Sigmoid colon (tissue), 3 donors: ENCODE data around the gene AQP5.

Source experiments
- POLR2A ChIP-seq, 2 donors: fragments of 450-650 bp; IDR thresholded peaks; one replicate each; pipeline ENCODE4 v1.6.1; 2016; ENCODE audit warnings: antibody characterized with exemption in 2 of 2, mild to moderate bottlenecking in 2 of 2, moderate library complexity in 2 of 2
- TF ChIP-seq, protein P1 (sequence below), 4 experiments: fragments of 450-650 bp in 3 of 4; fragments of 200-600 bp in 1 of 4; IDR thresholded peaks; one replicate each; pipeline ENCODE4 v1.5.1; 2016 to 2019; ENCODE audit warnings: antibody characterized with exemption in 4 of 4, mild to moderate bottlenecking in 3 of 4, moderate library complexity in 2 of 4

DNA sequence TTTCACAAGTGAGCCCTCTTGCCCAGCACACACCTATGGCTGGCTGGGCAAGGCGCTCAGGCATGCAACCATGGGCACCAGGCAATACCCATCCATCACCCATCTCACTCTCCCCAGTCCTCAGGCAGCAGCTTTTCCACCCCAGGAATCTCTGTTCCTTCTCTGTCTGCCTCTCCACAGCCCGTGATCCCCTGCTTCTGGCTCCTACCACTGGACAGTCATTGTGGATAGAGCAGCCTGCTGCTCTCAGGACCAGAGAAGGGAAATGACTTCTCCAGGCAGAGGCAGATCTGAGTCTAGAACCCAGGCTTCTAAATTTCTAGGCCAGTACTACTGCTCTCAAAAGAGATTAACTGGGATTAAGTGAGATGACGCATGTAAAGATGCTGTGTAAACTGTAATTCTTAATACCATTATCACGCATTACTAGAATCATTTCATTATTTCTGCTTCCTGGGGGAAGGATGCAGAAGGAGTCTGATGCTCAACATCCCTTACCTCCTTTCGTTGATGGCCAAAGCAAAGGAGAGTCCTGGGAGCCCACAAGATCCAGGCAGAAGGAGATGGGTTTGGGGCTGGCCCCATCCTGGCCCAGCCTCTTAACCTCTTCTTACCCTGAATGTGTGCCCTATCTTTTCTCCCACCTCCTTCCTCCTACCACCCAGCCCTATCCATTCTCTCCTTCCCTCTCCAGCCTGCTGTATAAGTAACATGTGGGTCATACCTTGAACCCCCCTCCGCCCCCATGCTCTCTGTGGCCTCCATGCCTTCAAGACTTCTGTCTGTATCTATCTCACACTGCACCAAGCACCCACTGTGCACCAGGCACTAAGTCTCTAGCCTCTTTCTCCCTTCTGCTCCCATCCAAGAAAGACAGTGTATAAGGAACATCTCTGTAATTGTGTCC is 4.8 kb upstream of the AQP5 start:
- TF ChIP-seq POLR2A (IDR thresholded peaks at IDR 0.05): no peak
- TF ChIP-seq, protein P1, sequence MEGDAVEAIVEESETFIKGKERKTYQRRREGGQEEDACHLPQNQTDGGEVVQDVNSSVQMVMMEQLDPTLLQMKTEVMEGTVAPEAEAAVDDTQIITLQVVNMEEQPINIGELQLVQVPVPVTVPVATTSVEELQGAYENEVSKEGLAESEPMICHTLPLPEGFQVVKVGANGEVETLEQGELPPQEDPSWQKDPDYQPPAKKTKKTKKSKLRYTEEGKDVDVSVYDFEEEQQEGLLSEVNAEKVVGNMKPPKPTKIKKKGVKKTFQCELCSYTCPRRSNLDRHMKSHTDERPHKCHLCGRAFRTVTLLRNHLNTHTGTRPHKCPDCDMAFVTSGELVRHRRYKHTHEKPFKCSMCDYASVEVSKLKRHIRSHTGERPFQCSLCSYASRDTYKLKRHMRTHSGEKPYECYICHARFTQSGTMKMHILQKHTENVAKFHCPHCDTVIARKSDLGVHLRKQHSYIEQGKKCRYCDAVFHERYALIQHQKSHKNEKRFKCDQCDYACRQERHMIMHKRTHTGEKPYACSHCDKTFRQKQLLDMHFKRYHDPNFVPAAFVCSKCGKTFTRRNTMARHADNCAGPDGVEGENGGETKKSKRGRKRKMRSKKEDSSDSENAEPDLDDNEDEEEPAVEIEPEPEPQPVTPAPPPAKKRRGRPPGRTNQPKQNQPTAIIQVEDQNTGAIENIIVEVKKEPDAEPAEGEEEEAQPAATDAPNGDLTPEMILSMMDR (IDR thresholded peaks at IDR 0.05): no peak
